B cell (primary cell): Measurements from ENCODE around the gene TEX11. TPM values are rescaled to one million over a fixed set of nuclear protein-coding genes. Genes with fewer than 3 reads are reported as not detected.
"Not testable (repeated sequence)": the region's sequence is repeated elsewhere in the genome, so short reads cannot be mapped to it uniquely, and the experiment has no call there.

Experiments used
- ATAC-seq: fragments of 200-7000 bp; cut with Tn5 transposase; one replicate; pipeline ENCODE4 v1.10.0; 2021; ENCODE audit warnings: low read depth, mild to moderate bottlenecking, moderate number of reproducible peaks, moderate library complexity
- CTCF ChIA-PET: fragments of 350-600 bp; sonication (Branson Sonifier 250); formaldehyde crosslinking; loops from one replicate; lab custom pipeline; 2021; ENCODE audit warnings: antibody characterized with exemption, inconsistent platforms; lab: Charles Lee
- POLR2A ChIA-PET: fragments of 350-600 bp; sonication (Branson Sonifier 250); formaldehyde crosslinking; loops from one replicate; lab custom pipeline; 2021; ENCODE audit warnings: antibody characterized with exemption; lab: Charles Lee
- DNase-seq: peaks from one replicate; pipeline ENCODE4 v3.0.0; 2013
- H2AFZ ChIP-seq: 2 replicates; pipeline ENCODE4 v1.6.1; 2012; ENCODE audit warnings: mild to moderate bottlenecking, low read depth, low read length; ENCODE audit not compliant: insufficient read depth, poor library complexity, severe bottlenecking
- H3K27ac ChIP-seq, 2 donors: 1 replicate in 1 of 2; 2 replicates in 1 of 2; pipeline ENCODE4 v1.5.1; 2012 to 2013; ENCODE audit warnings: low read length in 2 of 2, mild to moderate bottlenecking in 2 of 2, moderate library complexity in 1 of 2
- H3K27me3 ChIP-seq, 4 experiments: fragments of 200-600 bp in 1 of 4; sonication (generic) in 1 of 4; replicated peaks in 1 of 4; 1 replicate in 2 of 4; 2 replicates in 2 of 4; pipeline versions ENCODE4 v1.6.1 to v1.7.0; 2013 to 2016; ENCODE audit warnings: low read length in 3 of 4, mild to moderate bottlenecking in 2 of 4, mixed read lengths in 1 of 4, moderate library complexity in 1 of 4; ENCODE audit not compliant: insufficient read depth in 4 of 4, control insufficient read depth in 3 of 4; ENCODE audit errors: control extremely low read depth in 1 of 4
- H3K36me3 ChIP-seq, 2 experiments: replicated peaks in 1 of 2; 1 replicate in 1 of 2; 2 replicates in 1 of 2; pipeline versions ENCODE4 v1.6.1 to v1.7.1; 2013; ENCODE audit warnings: low read length in 1 of 2; ENCODE audit not compliant: insufficient read depth in 2 of 2, control insufficient read depth in 1 of 2; ENCODE audit errors: control extremely low read depth in 1 of 2, extremely low read depth in 1 of 2
- H3K4me1 ChIP-seq, 2 donors: fragments of 200-600 bp in 1 of 2; sonication (generic) in 1 of 2; 1 replicate in 1 of 2; 2 replicates in 1 of 2; pipeline versions ENCODE4 v1.5.1 to v1.6.1; 2013 to 2017; ENCODE audit warnings: low read length in 2 of 2; ENCODE audit not compliant: control insufficient read depth in 2 of 2, insufficient read depth in 2 of 2
- H3K4me2 ChIP-seq: replicated peaks from 2 replicates; pipeline ENCODE3; 2012; ENCODE audit warnings: mild to moderate bottlenecking, low read depth, low read length; ENCODE audit not compliant: poor library complexity, severe bottlenecking
- H3K4me3 ChIP-seq, 5 experiments: fragments of 200-600 bp in 1 of 5; sonication (generic) in 1 of 5; 1 replicate in 3 of 5; 2 replicates in 2 of 5; pipeline versions ENCODE4 v1.5.1 to v1.7.0; 2011 to 2016; ENCODE audit warnings: low read length in 4 of 5, mild to moderate bottlenecking in 4 of 5, low read depth in 2 of 5, control low read depth in 1 of 5, moderate library complexity in 1 of 5; ENCODE audit not compliant: insufficient read depth in 1 of 5; ENCODE audit errors: control extremely low read depth in 1 of 5, extremely low read depth in 1 of 5
- H3K79me2 ChIP-seq: fragments of 200-600 bp; sonication (generic); one replicate; pipeline ENCODE4 v1.6.0; 2016; ENCODE audit warnings: low read length; ENCODE audit not compliant: control insufficient read depth, insufficient read depth
- H3K9ac ChIP-seq: fragments of 200-600 bp; sonication (generic); 2 replicates; pipeline ENCODE4 v1.6.1; 2017; ENCODE audit warnings: mild to moderate bottlenecking, low read length, moderate library complexity
- H3K9me3 ChIP-seq, 3 donors: one replicate each; pipeline versions ENCODE4 v1.6.1 to v1.7.1; 2013; ENCODE audit warnings: low read length in 2 of 3; ENCODE audit not compliant: control insufficient read depth in 2 of 3, insufficient read depth in 1 of 3; ENCODE audit errors: control extremely low read depth in 1 of 3
- H4K20me1 ChIP-seq: 2 replicates; pipeline ENCODE4 v1.6.0; 2012; ENCODE audit warnings: mild to moderate bottlenecking, low read length; ENCODE audit not compliant: insufficient read depth, control insufficient read depth, poor library complexity, severe bottlenecking
- H3K27ac Mint-ChIP-seq: one replicate; pipeline ENCODE4 v1.8.0; 2021; ENCODE audit warnings: mixed read lengths
- H3K27me3 Mint-ChIP-seq: one replicate; pipeline ENCODE4 v1.8.0; 2021; ENCODE audit warnings: mixed read lengths
- H3K4me1 Mint-ChIP-seq: one replicate; pipeline ENCODE4 v1.8.0; 2021; ENCODE audit warnings: mixed read lengths
- H3K4me3 Mint-ChIP-seq: one replicate; pipeline ENCODE4 v1.8.0; 2021; ENCODE audit warnings: mixed read lengths
- H3K9me3 Mint-ChIP-seq: one replicate; pipeline ENCODE4 v1.8.0; 2022; ENCODE audit warnings: mixed read lengths; ENCODE audit not compliant: insufficient read depth
- CTCF ChIP-seq: fragments of 200-600 bp; IDR thresholded peaks from one replicate; pipeline ENCODE4 v1.8.0; 2022; ENCODE audit warnings: antibody characterized with exemption, mild to moderate bottlenecking
- EZH2 ChIP-seq: IDR thresholded peaks from 2 replicates; pipeline ENCODE4 v1.6.1; 2012; ENCODE audit warnings: borderline replicate concordance, low read depth, mild to moderate bottlenecking, moderate library complexity, low read length; ENCODE audit not compliant: insufficient read depth, poor library complexity, severe bottlenecking
- WGBS: methylation state at CpG from one replicate; pipeline ENCODE4 v1.1.5; 2013; ENCODE audit warnings: missing lambda C conversion rate; ENCODE audit not compliant: insufficient coverage; 5-methylcytosine and 5-hydroxymethylcytosine counted together
- intact Hi-C: fragments of 100-400 bp; cut with micrococcal nuclease; formaldehyde crosslinking; loops from one replicate; pipeline ENCODE4 v1.10.0; 2022
- polyA plus RNA-seq: library from polyadenylated mRNA; depleted of rRNA; stranded (reverse); fragments of >200 nt; gene quantifications from 2 replicates; pipeline ENCODE4 v1.2.3, GENCODE V29; 2012
- total RNA-seq, 2 donors: library from RNA; stranded (reverse); fragments of 120-200 nt in 1 of 2; gene quantifications; 1 replicate in 1 of 2; 2 replicates in 1 of 2; pipeline versions ENCODE4 v1.2.3 to v1.2.4, GENCODE V29; 2013 to 2022

Gene TEX11
- total and polyA plus RNA-seq, 2 donors (not counting 1 experiment from before 2014, with no cell fraction given) = not detected

DNA sequence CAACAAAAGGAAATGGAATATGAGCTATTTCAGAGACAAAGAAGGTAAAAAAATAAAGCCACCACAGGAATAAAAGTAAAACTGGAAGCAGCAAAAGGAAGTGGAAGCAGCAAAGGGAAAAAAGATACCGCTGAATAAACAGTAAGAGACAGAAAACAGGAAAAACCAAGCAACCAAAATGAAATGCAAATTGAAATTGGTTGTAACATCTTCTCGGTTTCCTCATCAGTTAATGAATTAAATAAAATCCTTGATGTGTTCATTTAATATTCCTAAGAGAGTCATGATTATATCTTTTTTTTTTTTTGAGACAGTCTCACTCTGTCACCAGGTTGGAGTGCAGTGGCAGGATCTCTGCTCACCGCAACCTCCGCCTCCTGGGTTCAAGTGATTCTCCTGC is 331.1 kb downstream of the TEX11 start:
- no peak overlapping the region for H2AFZ ChIP-seq
- DNase-seq (no peak), ATAC-seq (no peak)
- H3K9me3 Mint-ChIP-seq = peaks cover 5% of the 10 kb centered on the region
- ChIA-PET POLR2A (no interaction called here), CTCF (no interaction called here)
- no peak overlapping the region for H3K4me3 ChIP-seq
- no peaks in the 10 kb centered on the region for H3K4me1 ChIP-seq
- TF ChIP-seq CTCF = no peak
- no peak for TF ChIP-seq EZH2
- no peak overlapping the region for H3K4me3 Mint-ChIP-seq
- WGBS = no CpG with 5 or more reads among the region's 4 CpGs
- no peaks in the 10 kb centered on the region for H3K36me3 ChIP-seq
- H4K20me1 ChIP-seq = no peaks in the 10 kb centered on the region
- H3K4me1 Mint-ChIP-seq = no peaks in the 10 kb centered on the region
- no peaks in the 10 kb centered on the region for H3K27me3 ChIP-seq
- no peak overlapping the region for H3K27ac Mint-ChIP-seq
- H3K27me3 Mint-ChIP-seq = peaks cover 5% of the 10 kb centered on the region
- no peak overlapping the region for H3K27ac ChIP-seq
- intact Hi-C loops = no loop called here
- H3K4me2 ChIP-seq = no peak overlapping the region
- H3K9me3 ChIP-seq = peaks cover 0 to 4% (median 4%) of the 10 kb centered on the region in 3 donors
- no peak overlapping the region for H3K9ac ChIP-seq
- no peaks in the 10 kb centered on the region for H3K79me2 ChIP-seq

- H3K4me1 ChIP-seq, H3K4me3 Mint-ChIP-seq, H3K27me3 ChIP-seq, H3K36me3 ChIP-seq, intact Hi-C loops, POLR2A ChIA-PET, CTCF ChIA-PET, H3K4me2 ChIP-seq, H3K4me3 ChIP-seq, H3K79me2 ChIP-seq, H3K4me1 Mint-ChIP-seq, H4K20me1 ChIP-seq, H3K9ac ChIP-seq, H2AFZ ChIP-seq, H3K9me3 Mint-ChIP-seq, H3K27ac ChIP-seq, H3K27ac Mint-ChIP-seq, ATAC-seq, H3K27me3 Mint-ChIP-seq, DNase-seq, H3K9me3 ChIP-seq: not testable (repeated sequence)
- 90% methylated on average over 5 of the region's 21 CpGs for WGBS
Measured at GRCh38 chrX:70569922-70570576, 338.5 kb downstream of the TEX11 start.
